DOHH2 (cell line): ENCODE measurements around the gene SAT1.

Experiments
- EZH2phosphoT487 ChIP-seq: fragments of 200-600 bp; sonication (generic); IDR thresholded peaks from 2 replicates; pipeline ENCODE4 v1.6.1; 2017; ENCODE audit warnings: borderline replicate concordance, mild to moderate bottlenecking, antibody characterized with exemption, low read length, moderate library complexity, mixed read lengths
- TF ChIP-seq, protein P1 (sequence below): fragments of 200-600 bp; sonication (generic); IDR thresholded peaks from one replicate; pipeline ENCODE4 v1.5.1; 2014; ENCODE audit warnings: antibody characterized with exemption, mild to moderate bottlenecking, low read depth, low read length; ENCODE audit not compliant: poor library complexity, severe bottlenecking

DNA sequence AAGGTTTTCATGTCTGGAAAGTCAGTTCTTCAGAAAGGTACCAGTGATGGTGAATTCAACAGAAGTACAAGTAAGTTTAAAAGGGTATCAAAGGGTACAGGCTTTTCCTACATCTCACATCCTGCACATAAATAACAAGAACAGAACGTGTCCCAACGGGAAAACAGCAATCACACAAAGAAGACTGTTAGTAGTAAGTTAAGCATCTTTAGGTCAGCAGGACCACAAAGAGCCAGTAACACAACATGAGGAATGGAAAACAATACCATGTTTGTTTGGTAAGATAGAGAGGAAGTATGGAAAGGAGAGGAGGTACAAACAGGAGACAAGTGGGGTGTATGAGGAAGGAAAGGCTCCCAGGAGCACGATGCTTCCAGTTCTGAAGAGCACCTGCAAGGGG, 43.2 kb downstream of the SAT1 start:
- TF ChIP-seq, protein P1, sequence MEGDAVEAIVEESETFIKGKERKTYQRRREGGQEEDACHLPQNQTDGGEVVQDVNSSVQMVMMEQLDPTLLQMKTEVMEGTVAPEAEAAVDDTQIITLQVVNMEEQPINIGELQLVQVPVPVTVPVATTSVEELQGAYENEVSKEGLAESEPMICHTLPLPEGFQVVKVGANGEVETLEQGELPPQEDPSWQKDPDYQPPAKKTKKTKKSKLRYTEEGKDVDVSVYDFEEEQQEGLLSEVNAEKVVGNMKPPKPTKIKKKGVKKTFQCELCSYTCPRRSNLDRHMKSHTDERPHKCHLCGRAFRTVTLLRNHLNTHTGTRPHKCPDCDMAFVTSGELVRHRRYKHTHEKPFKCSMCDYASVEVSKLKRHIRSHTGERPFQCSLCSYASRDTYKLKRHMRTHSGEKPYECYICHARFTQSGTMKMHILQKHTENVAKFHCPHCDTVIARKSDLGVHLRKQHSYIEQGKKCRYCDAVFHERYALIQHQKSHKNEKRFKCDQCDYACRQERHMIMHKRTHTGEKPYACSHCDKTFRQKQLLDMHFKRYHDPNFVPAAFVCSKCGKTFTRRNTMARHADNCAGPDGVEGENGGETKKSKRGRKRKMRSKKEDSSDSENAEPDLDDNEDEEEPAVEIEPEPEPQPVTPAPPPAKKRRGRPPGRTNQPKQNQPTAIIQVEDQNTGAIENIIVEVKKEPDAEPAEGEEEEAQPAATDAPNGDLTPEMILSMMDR, result no peak
- TF ChIP-seq EZH2phosphoT487, result no peak
